Skeletal muscle satellite cell (primary cell): Measurements from ENCODE around the gene SHTN1.
A peak's percentile ranks its signal among the peaks of the same experiment; 100 is the strongest.

Experiments
- H3K27me3 ChIP-seq: 2 replicates; pipeline ENCODE4 v1.7.0; 2013; ENCODE audit warnings: low read length; ENCODE audit not compliant: control insufficient read depth, insufficient read depth
- H3K36me3 ChIP-seq: 2 replicates; pipeline ENCODE4 v1.7.0; 2013; ENCODE audit warnings: mild to moderate bottlenecking, control low read depth, low read length; ENCODE audit not compliant: insufficient read depth
- H3K4me1 ChIP-seq: 2 replicates; pipeline ENCODE4 v1.7.0; 2013; ENCODE audit warnings: low read length; ENCODE audit not compliant: control insufficient read depth, insufficient read depth
- H3K4me2 ChIP-seq: 2 replicates; pipeline ENCODE4 v1.7.0; 2013; ENCODE audit warnings: mild to moderate bottlenecking, low read length
- H3K4me3 ChIP-seq: 2 replicates; pipeline ENCODE4 v1.7.0; 2013; ENCODE audit warnings: low read length
- H3K9ac ChIP-seq: 2 replicates; pipeline ENCODE4 v1.7.0; 2013; ENCODE audit warnings: mild to moderate bottlenecking, low read depth, low read length, moderate library complexity
- H3K9me3 ChIP-seq: replicated peaks from 2 replicates; pipeline ENCODE4 v1.7.0; 2013; ENCODE audit warnings: mild to moderate bottlenecking, control low read depth, low read length

The SHTN1 gene

DNA sequence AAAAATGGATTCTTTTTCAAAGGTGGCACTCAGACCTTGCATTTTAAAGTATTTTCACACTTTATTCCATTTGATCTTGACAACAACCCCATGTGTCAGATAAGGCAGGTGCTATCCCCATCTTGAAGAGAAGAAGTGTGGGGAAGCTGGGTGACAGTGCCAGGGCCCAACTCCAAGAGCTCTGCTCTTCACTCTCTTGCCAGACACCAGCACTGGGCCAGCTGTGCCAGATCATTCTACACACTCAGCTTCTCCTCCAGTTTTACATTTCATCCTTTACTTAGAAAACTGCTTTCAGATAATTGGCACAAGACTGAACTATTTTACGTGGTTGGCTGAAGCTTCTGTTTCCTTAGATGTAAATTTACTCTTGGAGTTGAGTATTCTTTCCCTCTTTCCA lies 91.3 kb downstream of the SHTN1 start:
- Histone ChIP-seq H3K36me3 (peaks cover 3% of the 10 kb centered on the region), H3K9ac (no peak overlapping the region)

DNA sequence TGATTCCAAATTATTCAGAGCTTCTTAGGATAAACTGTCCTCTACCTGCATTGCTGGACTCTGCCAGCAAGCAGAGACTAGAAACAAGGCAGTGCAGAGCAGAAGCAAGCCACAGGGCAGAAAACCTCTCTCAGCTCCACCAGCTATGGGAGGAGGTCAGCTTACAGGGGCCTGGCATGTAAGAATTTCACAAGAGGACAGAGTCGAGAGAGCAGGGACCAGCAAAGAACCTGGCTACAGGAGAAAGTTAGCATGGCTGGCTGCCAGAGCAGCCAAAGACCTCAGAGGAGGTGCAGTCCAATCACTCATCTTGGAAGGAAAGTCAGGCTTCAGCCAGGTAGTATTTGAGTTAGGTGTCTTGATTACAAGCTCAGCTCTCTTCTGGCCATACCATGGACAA lies 92.8 kb downstream of the SHTN1 start:
- H3K27me3 ChIP-seq = no peaks in the 10 kb centered on the region
- H3K9me3 ChIP-seq = no peaks in the 10 kb centered on the region
- no peak overlapping the region for H3K9ac ChIP-seq
- no peak overlapping the region for H3K4me2 ChIP-seq
- H3K4me3 ChIP-seq = no peak overlapping the region
- H3K36me3 ChIP-seq = peaks cover 3% of the 10 kb centered on the region
- no peaks in the 10 kb centered on the region for H3K4me1 ChIP-seq

More for the DNA sequence above, 91.3 kb downstream of the SHTN1 start:
- H3K4me3 ChIP-seq = no peak overlapping the region
- H3K27me3 ChIP-seq = no peaks in the 10 kb centered on the region
- H3K9me3 ChIP-seq = no peaks in the 10 kb centered on the region
- no peaks in the 10 kb centered on the region for H3K4me1 ChIP-seq
- no peak overlapping the region for H3K4me2 ChIP-seq

DNA sequence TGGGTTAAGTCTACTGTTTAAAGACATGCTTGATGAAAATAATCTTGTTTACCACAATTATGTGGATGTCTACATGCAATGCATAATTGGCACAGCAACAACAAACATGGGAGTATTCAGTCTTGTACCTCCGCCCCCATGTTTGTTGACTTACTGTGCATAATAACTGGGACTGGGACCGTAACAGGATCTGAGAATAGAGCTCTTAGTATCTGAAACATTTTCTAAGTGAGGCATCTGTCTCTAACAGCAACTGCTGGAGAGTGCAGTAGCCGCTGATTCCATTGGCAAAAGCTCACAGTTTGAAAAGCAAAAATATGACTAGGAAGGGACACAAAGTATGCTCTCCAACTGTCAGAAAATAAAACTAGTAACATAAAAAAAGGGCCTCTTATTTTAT lies 94.1 kb downstream of the SHTN1 start:
- Histone ChIP-seq H3K4me2 (no peak overlapping the region), H3K9me3 (no peaks in the 10 kb centered on the region), H3K9ac (no peak overlapping the region), H3K4me3 (no peak overlapping the region), H3K27me3 (no peaks in the 10 kb centered on the region), H3K36me3 (peaks cover 4% of the 10 kb centered on the region), H3K4me1 (no peaks in the 10 kb centered on the region)

DNA sequence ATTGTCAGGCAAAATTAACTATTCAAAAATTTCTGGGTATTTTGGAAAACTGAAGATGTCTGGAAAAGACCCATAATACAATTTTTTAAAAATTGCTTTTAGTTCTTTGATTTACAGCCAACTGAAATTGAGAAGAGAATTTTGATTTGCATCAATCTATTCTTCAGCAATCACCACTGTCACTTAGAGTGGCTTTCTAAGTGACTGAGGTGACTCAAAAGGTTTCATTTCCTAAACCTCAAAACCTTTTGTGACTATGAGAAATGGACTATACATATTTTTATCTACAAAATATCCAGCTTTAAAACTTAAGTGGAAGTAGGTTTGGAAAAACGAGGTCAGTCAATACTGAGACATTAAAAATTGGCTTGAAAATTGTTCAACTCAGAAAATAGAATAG lies 95.7 kb downstream of the SHTN1 start:
- no peak overlapping the region for H3K9ac ChIP-seq
- H3K4me3 ChIP-seq = no peak overlapping the region
- no peaks in the 10 kb centered on the region for H3K4me1 ChIP-seq
- no peaks in the 10 kb centered on the region for H3K27me3 ChIP-seq
- no peak overlapping the region for H3K4me2 ChIP-seq
- peaks cover 7% of the 10 kb centered on the region for H3K36me3 ChIP-seq
- H3K9me3 ChIP-seq = no peaks in the 10 kb centered on the region

DNA sequence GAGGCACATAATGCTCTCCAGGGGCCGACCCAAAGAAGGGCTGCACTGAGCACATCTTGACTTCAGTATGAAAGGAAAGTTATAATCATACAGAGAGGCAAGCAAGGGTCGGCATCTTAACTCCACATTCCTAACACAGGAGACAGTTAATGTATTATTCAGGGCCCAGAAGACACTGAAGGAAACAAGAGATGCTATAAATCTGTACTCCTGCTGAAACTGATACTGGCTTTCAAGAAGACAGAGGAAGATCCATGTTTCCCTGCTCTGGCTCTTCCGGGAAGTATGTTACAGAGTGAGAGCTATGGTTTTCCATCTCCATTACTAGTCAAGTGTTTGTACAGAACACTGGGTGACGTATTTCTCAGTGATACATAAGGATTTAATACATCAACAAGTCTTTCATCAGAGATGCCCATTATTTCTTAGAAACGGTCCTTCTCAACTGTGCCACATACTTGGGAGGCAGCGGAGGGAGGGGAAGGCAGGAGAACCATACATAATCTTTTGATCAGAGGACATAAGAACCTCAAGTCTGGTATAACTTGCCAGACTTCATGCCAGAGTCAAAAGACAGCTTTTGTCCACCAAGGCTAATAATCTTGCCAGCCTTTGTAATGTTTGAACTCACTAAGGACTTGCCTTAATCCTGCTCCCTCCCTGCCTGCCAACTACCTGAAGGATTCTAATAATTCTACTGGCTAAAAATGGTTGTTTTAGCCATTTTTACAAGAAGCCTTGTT lies 97.6 kb downstream of the SHTN1 start:
- Histone ChIP-seq H3K27me3 (no peaks in the 10 kb centered on the region), H3K36me3 (peaks cover 7% of the 10 kb centered on the region), H3K4me3 (no peak overlapping the region)

DNA sequence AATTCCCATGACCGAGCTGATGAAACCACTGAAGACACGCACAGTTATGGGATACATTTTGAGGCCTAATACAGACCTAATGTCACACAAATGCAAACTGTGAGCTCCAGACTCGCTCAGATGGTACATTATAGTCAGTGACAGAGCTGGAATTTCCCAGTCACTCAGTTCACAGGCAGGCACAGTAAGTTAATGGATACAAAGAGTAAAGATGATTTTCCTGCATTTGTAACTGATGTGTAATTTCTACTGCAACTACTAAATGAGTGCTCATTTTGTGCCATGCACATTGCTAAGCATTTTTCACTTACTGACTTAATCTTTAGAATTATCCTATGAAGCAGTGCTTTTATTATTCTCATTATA lies 99.2 kb downstream of the SHTN1 start:
- Histone ChIP-seq H3K36me3 (peaks cover 9% of the 10 kb centered on the region), H3K4me1 (no peaks in the 10 kb centered on the region), H3K9me3 (no peaks in the 10 kb centered on the region)

More for the DNA sequence above, 97.6 kb downstream of the SHTN1 start:
- H3K9ac ChIP-seq = no peak overlapping the region
- H3K4me2 ChIP-seq = no peak overlapping the region
- no peaks in the 10 kb centered on the region for H3K4me1 ChIP-seq
- H3K9me3 ChIP-seq = no peaks in the 10 kb centered on the region

GRCh38 chr10:116899626-116900025 lies 105.4 kb downstream of the SHTN1 start:
- Histone ChIP-seq H3K4me2 (no peak overlapping the region), H3K4me1 (no peaks in the 10 kb centered on the region), H3K27me3 (no peaks in the 10 kb centered on the region), H3K4me3 (no peak overlapping the region), H3K9me3 (no peaks in the 10 kb centered on the region), H3K36me3 (peaks cover 4% of the 10 kb centered on the region), H3K9ac (no peak overlapping the region)

More for the DNA sequence above, 99.2 kb downstream of the SHTN1 start:
- Histone ChIP-seq H3K9ac (no peak overlapping the region), H3K4me3 (no peak overlapping the region), H3K27me3 (no peaks in the 10 kb centered on the region), H3K4me2 (no peak overlapping the region)

GRCh38 chr10:116893686-116894037 lies 111.3 kb downstream of the SHTN1 start:
- Histone ChIP-seq H3K27me3 (no peaks in the 10 kb centered on the region), H3K4me3 (no peak overlapping the region), H3K36me3 (no peaks in the 10 kb centered on the region), H3K4me1 (peaks cover 22% of the 10 kb centered on the region), H3K9ac (no peak overlapping the region), H3K9me3 (no peaks in the 10 kb centered on the region), H3K4me2 (no peak overlapping the region)

GRCh38 chr10:116892907-116893685 lies 111.9 kb downstream of the SHTN1 start:
- Histone ChIP-seq H3K4me3 (no peak overlapping the region), H3K4me2 (no peak overlapping the region), H3K9me3 (no peaks in the 10 kb centered on the region), H3K27me3 (no peaks in the 10 kb centered on the region), H3K9ac (no peak overlapping the region), H3K4me1 (peaks cover 28% of the 10 kb centered on the region), H3K36me3 (no peaks in the 10 kb centered on the region)

DNA sequence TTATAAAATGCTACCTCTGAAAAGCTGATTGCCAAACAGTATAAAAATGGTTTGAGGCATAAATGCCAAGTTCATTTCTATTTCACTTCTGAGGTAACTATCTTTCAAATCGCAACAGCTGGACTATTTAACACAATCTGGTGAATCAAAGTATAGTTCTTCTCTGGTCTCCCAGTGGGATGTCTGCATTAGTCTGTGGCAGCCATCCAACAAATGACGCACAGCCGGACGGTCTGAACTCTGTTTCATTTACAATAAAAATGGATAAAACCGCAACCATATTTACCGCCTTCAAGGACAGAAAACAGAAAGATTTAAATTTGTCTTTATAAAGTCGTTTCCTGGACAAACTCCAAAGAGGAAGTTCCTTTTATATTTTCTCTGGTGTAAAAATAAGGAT lies 113.8 kb downstream of the SHTN1 start:
- Histone ChIP-seq H3K4me3 (no peak overlapping the region), H3K27me3 (no peaks in the 10 kb centered on the region), H3K4me1 (peaks cover 33% of the 10 kb centered on the region), H3K9me3 (no peaks in the 10 kb centered on the region), H3K36me3 (no peaks in the 10 kb centered on the region), H3K9ac (no peak overlapping the region), H3K4me2 (peak overlapping the region; percentile 63)

- H3K27me3 ChIP-seq = no peaks in the 10 kb centered on the region
- no peak overlapping the region for H3K9ac ChIP-seq
- H3K4me3 ChIP-seq = peak overlapping the region; percentile 25
- no peaks in the 10 kb centered on the region for H3K9me3 ChIP-seq
- H3K4me2 ChIP-seq = peak overlapping the region; percentile 59
- H3K4me1 ChIP-seq = peaks cover 33% of the 10 kb centered on the region
- H3K36me3 ChIP-seq = no peaks in the 10 kb centered on the region
These were observed 115.9 kb downstream of the SHTN1 start for GRCh38 chr10:116889066-116889465.
